Embryonic facial prominence (tissue), 1 donor: ENCODE measurements around the gene WDR18.

Experiments used
- DNase-seq: peaks from one replicate; pipeline ENCODE4 v3.0.0-alpha.2; 2016; ENCODE audit errors: extremely low spot score

WDR18 gene

GRCh38 chr19:991932-992669, 8.0 kb downstream of the WDR18 start:
- no peak for DNase-seq

DNA sequence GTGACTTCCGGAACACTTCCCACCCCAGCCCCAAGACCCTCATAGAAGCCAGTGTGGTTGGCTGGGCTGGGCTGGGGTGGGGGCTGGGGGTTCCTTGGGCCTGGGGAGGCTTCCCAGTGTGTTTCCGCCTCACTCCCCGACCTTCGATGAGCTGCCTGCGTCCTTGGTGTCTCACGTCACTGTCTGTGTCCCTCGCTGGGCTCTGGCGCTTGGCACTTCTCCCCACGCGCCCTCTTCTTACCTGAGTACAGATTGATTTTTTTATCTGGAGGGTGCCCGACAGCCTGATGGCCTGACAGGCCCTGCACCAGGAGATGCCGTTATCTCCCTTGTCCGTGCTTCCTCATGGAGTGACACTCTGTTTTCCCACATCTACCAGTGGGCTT, 8.5 kb downstream of the WDR18 start:
- DNase-seq, result no peak

DNA sequence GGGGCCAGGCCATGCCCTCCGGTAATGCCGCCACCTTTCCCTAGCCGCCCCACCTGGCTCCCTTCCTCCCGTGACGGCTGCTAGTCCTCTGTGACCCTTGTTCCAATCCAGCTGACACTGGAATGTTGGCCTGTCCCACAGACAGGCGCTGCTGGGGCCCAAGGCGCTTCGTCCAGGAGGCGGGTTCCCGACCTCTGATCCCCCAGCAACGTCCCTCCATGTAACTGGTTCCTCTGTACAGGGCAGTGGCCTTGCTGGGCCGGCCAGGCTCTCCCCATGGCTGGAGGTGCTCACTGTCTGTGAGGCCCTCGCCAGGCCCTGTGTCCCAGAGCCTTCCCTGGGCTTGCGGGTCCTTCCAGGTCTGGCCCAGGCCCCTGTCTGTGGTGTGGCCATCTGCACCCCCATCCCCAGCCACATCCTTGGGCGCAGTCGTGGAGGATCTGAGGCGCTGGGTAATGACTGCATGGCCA, 9.3 kb downstream of the WDR18 start:
- no peak for DNase-seq

GRCh38 chr19:993831-994393, 9.8 kb downstream of the WDR18 start:
- DNase-seq, result no peak

GRCh38 chr19:994516-994915, 10.4 kb downstream of the WDR18 start:
- DNase-seq, result no peak

GRCh38 chr19:995051-995827, 11.1 kb downstream of the WDR18 start:
- no peak for DNase-seq

DNA sequence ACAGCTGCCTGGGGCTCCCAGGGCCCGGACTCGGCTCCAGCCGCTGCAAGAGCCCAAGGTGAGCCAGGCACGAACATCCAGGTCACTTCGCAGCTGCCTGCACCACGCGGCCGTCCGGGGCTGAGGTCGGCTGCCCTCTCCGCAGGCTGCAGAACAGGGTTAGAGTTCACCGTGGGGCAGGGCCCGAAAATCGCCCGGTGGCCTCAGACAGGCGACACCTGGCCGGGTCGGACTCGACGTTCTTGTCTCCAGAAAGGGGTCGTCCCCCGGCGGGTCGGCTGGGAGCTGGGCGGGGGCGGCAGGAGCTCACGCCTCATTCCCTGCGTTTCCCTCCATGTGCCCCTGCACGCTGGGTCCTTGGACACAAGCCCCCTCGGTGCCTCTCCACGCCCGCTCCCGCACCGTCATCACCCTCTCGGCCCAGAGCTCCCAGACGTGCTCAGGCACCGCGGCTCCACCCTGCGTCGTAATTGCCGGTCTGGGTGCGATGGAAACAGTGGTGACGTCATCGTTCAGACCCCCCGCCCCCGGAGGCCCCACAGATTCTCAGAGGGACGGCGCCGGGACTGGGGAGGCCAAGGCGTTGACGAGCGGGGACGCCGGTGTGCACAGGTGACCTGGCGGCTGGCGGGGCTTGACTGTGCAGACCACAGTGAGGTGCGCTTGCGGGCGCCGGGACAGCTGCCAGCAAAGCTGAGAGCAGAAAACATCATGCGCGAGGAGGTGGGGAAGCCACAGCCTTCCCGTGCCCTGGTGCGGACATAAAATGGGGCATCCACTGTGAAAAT, 12.1 kb downstream of the WDR18 start:
- peak; percentile 34 for DNase-seq

GRCh38 chr19:998064-998463, 13.9 kb downstream of the WDR18 start:
- no peak for DNase-seq

- no peak for DNase-seq
Observed at GRCh38 chr19:999379-999719, 15.2 kb downstream of the WDR18 start.

DNA sequence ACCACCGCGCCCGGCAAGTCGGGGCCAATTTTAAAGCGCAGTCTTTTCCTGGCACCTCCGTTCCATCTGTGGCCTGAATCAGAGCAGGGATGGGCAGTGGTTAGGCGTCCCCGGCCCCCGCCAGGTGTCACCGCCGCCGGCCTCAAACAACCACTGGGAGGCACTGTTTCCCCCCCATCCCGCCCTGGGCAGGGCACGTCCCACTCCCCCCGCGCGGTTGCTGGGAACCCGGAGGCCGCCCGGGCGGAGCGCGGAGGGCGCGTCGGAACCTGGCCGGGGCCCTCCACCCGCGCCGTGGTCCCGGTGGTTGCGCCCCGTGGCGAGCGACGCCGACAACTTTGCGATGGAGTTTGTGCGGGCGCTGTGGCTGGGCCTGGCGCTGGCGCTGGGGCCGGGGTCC, 15.9 kb downstream of the WDR18 start, which contains the start of gene GRIN3B:
Gene GRIN3B (plus strand): TSS at position 325 of the 400 bp plus-strand sequence. CDS start 19 bp downstream, at position 344.
- no peak for DNase-seq

DNA sequence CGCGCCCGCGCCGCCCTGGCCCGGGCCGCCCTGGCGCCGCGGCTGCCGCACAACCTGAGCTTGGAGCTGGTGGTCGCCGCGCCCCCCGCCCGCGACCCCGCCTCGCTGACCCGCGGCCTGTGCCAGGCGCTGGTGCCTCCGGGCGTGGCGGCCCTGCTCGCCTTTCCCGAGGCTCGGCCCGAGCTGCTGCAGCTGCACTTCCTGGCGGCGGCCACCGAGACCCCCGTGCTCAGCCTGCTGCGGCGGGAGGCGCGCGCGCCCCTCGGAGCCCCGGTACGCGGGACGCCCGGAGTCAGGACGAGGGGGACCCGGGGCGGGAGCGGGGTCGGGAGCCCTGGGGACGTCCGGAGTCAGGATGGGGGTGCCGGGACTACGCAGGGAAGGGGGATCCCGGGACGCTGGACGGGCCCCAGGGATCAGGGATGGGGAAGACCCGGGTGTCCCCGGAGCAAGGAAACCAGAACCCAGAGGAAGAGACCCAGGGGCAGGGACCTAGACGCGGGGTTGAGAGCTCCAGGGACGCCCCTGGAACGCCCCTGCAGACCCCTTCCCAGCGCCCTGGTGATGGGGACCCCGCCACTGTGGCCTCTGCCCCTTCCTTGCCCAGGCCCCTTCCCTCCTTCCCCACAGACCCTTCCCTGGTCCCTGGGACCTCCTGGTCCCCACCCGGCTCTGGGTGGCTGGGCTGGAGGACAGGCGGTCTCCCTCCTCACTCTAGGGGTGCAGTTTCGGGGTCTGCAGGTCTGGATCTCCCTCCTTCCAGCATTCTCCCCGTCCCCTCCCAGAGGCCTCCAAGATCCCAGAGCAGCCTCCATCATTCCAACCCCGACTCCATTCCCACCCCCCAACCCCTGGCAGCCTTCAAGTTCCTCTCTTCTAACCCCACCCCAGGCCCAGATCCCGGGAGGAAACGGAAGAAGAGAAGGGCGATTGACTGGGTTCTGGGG, 16.7 kb downstream of the WDR18 start:
- no peak for DNase-seq

- no peak for DNase-seq
Observed at GRCh38 chr19:1001538-1002166, 17.5 kb downstream of the WDR18 start.

DNA sequence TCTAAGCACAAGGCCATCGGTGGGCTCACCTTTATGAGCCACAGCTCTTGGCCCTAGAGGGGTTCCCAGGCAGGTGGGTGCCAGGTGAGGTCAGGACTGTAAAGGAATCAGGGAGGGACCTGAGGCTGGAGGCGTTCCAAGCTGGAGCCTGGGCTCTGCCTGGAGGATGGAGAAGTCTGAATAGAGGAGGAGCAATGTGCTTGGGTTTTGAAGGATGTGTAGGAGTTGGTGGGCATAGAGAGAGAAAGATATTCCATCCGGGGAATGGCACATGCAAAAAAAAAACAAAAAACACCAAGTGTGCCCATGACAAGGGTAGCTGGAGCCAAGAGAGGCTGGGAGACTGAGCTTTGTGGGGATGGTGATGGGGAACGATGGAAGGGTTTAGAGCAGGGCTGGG, 18.5 kb downstream of the WDR18 start:
- DNase-seq, result no peak

DNA sequence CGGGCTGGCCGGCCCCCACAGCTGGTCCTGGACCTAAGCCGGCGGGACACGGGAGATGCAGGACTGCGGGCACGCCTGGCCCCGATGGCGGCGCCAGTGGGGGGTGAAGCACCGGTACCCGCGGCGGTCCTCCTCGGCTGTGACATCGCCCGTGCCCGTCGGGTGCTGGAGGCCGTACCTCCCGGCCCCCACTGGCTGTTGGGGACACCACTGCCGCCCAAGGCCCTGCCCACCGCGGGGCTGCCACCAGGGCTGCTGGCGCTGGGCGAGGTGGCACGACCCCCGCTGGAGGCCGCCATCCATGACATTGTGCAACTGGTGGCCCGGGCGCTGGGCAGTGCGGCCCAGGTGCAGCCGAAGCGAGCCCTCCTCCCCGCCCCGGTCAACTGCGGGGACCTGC, 19.1 kb downstream of the WDR18 start:
- no peak for DNase-seq

DNA sequence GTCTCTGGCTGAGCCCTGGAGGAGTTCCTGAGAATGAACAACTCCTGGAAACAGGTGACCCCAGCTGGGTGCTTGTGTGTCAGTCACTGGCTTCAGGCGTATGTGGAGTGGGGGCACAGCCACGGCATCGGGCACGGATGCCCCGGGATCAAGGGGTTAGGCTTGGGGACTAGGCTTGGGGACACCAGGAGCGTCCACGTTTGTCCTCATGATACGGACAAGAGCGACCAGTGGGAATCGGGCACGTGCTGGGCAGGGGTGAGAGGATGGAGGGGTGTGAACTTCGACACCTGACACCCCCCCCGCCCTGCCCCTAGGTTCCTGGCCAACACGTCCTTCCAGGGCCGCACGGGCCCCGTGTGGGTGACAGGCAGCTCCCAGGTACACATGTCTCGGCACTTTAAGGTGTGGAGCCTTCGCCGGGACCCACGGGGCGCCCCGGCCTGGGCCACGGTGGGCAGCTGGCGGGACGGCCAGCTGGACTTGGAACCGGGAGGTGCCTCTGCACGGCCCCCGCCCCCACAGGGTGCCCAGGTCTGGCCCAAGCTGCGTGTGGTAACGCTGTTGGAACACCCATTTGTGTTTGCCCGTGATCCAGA, 20.2 kb downstream of the WDR18 start:
- no peak for DNase-seq

DNA sequence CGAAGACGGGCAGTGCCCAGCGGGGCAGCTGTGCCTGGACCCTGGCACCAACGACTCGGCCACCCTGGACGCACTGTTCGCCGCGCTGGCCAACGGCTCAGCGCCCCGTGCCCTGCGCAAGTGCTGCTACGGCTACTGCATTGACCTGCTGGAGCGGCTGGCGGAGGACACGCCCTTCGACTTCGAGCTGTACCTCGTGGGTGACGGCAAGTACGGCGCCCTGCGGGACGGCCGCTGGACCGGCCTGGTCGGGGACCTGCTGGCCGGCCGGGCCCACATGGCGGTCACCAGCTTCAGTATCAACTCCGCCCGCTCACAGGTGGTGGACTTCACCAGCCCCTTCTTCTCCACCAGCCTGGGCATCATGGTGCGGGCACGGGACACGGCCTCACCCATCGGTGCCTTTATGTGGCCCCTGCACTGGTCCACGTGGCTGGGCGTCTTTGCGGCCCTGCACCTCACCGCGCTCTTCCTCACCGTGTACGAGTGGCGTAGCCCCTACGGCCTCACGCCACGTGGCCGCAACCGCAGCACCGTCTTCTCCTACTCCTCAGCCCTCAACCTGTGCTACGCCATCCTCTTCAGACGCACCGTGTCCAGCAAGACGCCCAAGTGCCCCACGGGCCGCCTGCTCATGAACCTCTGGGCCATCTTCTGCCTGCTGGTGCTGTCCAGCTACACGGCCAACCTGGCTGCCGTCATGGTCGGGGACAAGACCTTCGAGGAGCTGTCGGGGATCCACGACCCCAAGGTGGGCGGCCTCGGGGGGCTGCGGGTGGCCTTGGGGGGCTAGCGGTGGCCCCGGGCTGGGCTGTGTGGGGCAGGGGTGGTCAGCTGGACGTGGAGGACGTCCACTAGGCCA, 20.9 kb downstream of the WDR18 start:
- no peak for DNase-seq

DNA sequence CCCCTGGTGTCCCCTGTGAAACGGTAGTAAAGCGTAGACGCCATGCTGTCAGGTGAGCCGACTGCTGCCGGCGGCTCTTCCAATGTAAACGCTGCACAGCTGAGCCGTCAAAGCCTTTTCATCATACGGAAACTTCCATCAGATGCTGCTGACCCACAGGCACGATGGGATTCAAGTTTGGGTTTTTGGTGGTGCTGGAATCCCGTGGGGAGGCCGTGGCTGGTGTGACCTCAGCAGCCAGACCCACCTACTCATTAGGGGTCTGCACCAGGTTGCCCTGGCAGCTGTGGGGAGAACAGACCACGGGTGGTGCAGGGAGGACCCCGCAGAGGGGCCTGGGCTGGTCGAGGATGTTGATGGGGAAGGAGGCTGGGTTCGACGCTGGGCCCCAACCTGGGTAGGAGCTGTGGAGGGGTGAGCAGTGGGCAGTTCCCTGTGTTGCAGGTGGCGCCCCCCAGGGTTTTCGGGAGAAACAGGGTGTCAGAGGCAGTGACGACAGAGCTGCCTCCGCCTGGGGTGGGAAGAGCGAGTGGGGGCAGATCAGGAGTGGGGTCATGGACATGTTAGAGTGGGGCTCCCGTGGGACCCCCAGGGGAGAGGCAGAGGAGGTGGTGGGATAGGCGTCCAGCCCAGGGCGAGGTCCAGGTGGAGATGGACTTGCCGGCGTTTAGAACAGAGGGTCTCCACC, 22.7 kb downstream of the WDR18 start:
- no peak for DNase-seq
